Measurements from ENCODE around the gene HK1.
A peak's percentile ranks its signal among the peaks of the same experiment; 100 is the strongest.

HK1 gene

DNA sequence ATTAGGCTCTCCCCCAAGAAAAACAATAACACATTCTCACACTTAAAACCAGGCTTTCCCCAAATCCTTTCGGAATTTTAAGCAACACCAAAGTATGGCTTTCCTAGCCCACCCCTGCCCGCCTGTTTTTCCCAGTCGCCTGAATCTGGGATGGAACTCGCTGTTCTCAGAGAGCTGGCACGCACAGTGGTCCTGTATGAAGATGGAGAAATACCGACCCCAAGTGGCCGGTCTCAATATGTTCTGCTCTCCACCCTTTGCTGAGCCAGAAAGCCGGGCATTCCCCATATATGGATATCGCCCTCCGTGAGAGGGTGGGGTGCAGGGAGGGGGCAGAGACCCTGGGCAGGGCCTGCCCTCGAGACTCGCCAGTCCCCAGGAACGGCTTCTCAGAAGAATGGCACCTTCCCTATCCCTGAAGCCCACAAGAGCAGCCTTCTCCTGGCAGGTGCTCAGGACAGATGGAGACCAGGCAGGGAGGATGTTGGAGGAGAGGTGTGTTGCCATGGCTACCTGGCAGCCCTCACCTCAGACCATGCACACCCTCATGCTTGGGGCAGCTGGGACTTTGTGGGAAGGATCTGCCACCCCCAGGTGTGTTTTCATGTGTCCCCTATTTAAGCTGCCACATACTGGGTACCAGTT, 135.0 kb downstream of the HK1 start:
- DNase-seq (ENCODE audit: low spot score in 2 of 2) (peak in 1 of 2 donors; percentile 31), ATAC-seq (ENCODE audit: low read depth) (no peak)
- H3K27me3 Mint-ChIP-seq: peaks cover 5% of the 10 kb centered on the region
- no peaks in the 10 kb centered on the region for H3K9me3 Mint-ChIP-seq
- H3K36me3 Mint-ChIP-seq: no peaks in the 10 kb centered on the region
- H3K4me3 Mint-ChIP-seq: no peak overlapping the region
- H3K27ac Mint-ChIP-seq: no peak overlapping the region
- peaks cover 11% of the 10 kb centered on the region for H3K4me1 Mint-ChIP-seq

DNA sequence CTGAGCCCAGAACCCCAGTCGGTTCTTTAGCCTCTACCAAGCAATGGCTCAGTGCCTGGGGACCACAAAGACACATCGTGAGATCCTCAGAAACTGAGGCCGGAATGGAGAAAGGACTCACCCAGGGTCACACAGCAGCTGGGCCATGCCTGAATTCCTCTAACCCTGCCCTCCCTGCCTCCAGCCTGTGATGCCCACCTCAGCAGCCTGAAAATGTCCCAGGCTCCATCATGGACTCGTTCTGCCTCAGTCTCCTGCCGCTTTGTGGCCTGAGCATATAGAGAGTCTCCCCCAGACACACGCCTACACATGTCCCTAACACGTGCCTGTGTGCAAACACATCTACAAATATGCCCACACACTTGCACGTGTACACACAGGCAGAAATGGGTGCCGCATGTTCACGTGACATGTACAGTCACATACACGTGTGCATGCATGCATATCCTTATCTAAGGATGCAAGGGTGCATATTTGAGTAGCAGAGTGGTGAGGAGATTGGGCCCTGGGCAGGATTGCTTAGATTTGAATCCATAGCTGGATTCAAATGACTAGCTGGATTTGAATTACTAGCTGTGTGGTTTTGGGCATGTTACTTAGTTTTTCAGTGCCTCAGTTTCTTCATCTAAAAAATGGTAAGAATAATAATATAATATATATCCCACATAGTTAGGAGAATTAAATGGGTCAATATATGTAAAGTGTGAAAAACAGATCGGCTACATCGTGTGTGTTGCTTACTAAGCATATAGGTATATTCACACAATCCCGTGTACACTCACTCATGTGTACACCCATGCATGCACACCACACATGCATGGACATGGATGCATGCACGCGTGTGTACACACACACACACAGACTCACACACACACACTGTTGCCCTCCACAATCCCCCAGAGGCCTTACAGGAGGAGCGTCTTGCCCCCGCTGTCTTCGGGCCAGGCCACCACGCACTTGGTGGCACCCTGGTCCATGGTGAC, 136.0 kb downstream of the HK1 start:
- H3K27me3 Mint-ChIP-seq: peaks cover 6% of the 10 kb centered on the region
- H3K36me3 Mint-ChIP-seq: no peaks in the 10 kb centered on the region
- no peaks in the 10 kb centered on the region for H3K9me3 Mint-ChIP-seq
- H3K4me1 Mint-ChIP-seq: peaks cover 9% of the 10 kb centered on the region
- no peak overlapping the region for H3K27ac Mint-ChIP-seq
- no peak overlapping the region for H3K4me3 Mint-ChIP-seq
- DNase-seq (ENCODE audit: low spot score in 2 of 2) (no peak), ATAC-seq (ENCODE audit: low read depth) (no peak)

DNA sequence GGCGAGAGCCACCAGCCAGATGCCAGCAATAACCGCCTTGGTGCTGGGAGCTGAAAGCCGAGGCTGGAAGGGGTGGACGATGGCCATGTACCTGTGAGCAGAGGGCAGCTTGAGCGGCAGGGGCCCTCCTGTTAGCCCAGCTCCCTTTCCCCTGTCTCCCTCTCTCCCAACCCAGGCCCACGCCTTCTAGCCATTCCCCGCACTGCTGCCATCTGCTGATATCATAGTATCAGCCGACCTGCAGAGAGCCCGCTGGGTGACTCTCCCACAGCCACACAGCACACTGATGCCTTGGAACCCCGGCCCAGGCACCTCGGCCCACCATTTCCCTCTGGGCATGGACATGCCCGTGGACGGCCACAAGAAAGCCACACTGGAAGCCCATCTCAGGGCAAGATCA, 136.8 kb downstream of the HK1 start:
- no peaks in the 10 kb centered on the region for H3K36me3 Mint-ChIP-seq
- no peaks in the 10 kb centered on the region for H3K9me3 Mint-ChIP-seq
- H3K4me3 Mint-ChIP-seq: no peak overlapping the region
- no peak overlapping the region for H3K27ac Mint-ChIP-seq
- no peak for ATAC-seq (ENCODE audit: low read depth)
- DNase-seq (ENCODE audit: low spot score in 2 of 2): no peak
- peaks cover 9% of the 10 kb centered on the region for H3K27me3 Mint-ChIP-seq
- H3K4me1 Mint-ChIP-seq: peaks cover 6% of the 10 kb centered on the region

DNA sequence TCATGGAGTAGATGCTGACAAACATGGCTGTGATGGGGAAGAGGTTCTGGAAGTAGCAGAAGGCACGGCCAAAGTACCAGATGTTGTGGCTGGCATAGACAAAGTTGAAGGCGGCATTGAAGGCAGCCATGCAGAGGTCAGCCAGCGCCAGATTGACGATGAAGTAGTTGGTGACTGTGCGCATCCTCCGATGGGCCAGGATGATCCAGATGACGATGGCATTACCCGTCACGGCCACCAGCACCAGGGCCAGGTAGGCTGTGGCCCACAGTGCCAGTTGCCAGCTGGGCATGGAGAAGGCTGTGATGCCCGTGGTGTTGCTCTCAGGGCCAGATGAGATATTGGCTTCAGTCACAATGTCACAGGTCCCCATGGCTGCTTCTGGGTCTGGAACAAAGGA, 137.7 kb downstream of the HK1 start:
- DNase-seq (ENCODE audit: low spot score in 2 of 2) (no peak), ATAC-seq (ENCODE audit: low read depth) (no peak)
- Mint-ChIP-seq H3K9me3 (no peaks in the 10 kb centered on the region), H3K27ac (no peak overlapping the region), H3K36me3 (no peaks in the 10 kb centered on the region), H3K4me3 (no peak overlapping the region), H3K27me3 (peaks cover 9% of the 10 kb centered on the region), H3K4me1 (peaks cover 2% of the 10 kb centered on the region)

DNA sequence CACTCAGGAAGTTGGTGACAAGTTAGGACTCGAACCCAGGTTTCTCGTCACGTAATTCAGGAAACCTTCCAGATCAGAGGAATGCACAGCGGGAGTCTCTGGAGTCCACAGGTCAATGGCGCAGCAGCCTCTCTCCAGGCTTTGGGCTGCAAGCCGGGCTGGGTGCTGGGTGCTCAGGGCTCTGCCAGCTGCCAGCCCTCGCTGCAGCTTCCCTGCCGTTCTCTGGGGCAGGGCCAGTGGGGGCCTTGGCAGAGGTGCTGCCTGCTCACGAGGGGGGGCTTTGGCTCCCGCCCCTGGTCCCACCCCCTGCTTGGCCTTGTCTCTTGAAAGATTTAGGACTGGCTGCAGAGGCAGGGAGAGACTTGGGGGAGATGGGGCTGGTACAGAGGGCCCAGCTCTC, 138.4 kb downstream of the HK1 start, which contains the start of gene TACR2:
Gene TACR2 (minus strand): TSS at position 224 of the 400 bp plus-strand sequence. CDS start 595 bp downstream, outside the sequence.
- H3K4me3 Mint-ChIP-seq: no peak within 1 kb of the TSS
- no peaks in the 10 kb centered on the region for H3K36me3 Mint-ChIP-seq
- H3K4me1 Mint-ChIP-seq: peaks cover 2% of the 10 kb centered on the region
- no peaks in the 10 kb centered on the region for H3K9me3 Mint-ChIP-seq
- no peak for ATAC-seq (ENCODE audit: low read depth)
- no peak for DNase-seq (ENCODE audit: low spot score in 2 of 2)
- no peak within 1 kb of the TSS for H3K27ac Mint-ChIP-seq
- H3K27me3 Mint-ChIP-seq: peaks cover 9% of the 10 kb centered on the region

DNA sequence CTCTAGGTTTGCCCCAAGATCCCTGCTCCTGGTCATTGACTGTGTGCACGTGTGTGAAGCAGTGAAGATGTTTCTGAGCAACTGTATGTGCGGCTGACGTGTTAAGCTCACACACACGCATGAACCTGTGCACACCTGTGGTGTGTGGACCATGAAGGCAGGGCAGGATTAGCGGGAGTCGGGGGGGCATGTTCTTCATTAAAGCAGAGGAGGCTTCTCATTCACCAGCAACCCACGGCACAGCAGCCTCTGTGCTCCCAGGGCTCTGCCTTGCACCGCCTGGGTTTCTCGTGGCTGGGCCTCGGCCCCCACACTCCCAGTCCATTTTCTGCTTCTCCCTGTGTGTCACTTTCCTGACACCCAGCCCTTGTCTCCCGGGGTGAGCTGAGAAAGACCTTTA, 139.2 kb downstream of the HK1 start:
- peaks cover 2% of the 10 kb centered on the region for H3K4me1 Mint-ChIP-seq
- DNase-seq (ENCODE audit: low spot score in 2 of 2) (no peak), ATAC-seq (ENCODE audit: low read depth) (no peak)
- no peak overlapping the region for H3K27ac Mint-ChIP-seq
- H3K9me3 Mint-ChIP-seq: no peaks in the 10 kb centered on the region
- H3K27me3 Mint-ChIP-seq: peaks cover 9% of the 10 kb centered on the region
- no peak overlapping the region for H3K4me3 Mint-ChIP-seq
- H3K36me3 Mint-ChIP-seq: no peaks in the 10 kb centered on the region

DNA sequence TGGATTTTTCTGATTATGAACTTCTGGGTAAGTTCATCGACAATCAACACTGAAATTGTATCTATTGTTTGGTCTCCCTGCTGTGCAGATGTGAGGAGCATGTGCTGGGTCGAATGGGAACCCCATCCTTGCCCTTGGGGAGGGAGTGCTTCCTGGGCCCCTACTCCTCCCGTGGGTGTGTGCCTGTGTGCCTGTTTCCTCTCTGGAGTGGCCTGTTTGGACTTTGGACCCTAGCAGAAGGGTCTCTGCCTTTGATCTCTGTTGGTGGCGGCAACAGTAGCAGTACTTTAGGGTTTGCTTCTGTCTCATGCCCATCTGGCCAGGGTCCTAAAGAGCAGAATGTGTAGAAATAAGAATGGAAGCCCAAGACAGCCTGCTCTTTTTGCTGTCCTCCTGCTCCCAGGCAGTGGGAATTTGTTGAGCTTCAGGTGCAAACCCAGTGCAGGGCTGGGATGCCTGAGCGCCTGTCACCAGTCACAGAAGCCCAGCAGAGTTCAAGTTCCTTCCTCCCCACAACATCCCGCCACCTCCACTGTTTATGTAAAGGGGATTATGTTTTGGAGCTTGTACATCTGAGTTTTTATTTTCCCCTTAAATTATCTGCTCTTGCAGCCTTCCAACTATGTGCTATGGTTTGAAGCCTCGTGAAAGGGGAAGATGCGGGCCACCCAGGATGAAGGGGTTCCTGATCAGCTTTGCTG, 139.9 kb downstream of the HK1 start:
- no peak overlapping the region for H3K27ac Mint-ChIP-seq
- no peaks in the 10 kb centered on the region for H3K36me3 Mint-ChIP-seq
- H3K4me3 Mint-ChIP-seq: no peak overlapping the region
- DNase-seq (ENCODE audit: low spot score in 2 of 2) (no peak), ATAC-seq (ENCODE audit: low read depth) (no peak)
- peaks cover under 1% of the 10 kb centered on the region for H3K4me1 Mint-ChIP-seq
- no peaks in the 10 kb centered on the region for H3K9me3 Mint-ChIP-seq
- peaks cover 9% of the 10 kb centered on the region for H3K27me3 Mint-ChIP-seq

DNA sequence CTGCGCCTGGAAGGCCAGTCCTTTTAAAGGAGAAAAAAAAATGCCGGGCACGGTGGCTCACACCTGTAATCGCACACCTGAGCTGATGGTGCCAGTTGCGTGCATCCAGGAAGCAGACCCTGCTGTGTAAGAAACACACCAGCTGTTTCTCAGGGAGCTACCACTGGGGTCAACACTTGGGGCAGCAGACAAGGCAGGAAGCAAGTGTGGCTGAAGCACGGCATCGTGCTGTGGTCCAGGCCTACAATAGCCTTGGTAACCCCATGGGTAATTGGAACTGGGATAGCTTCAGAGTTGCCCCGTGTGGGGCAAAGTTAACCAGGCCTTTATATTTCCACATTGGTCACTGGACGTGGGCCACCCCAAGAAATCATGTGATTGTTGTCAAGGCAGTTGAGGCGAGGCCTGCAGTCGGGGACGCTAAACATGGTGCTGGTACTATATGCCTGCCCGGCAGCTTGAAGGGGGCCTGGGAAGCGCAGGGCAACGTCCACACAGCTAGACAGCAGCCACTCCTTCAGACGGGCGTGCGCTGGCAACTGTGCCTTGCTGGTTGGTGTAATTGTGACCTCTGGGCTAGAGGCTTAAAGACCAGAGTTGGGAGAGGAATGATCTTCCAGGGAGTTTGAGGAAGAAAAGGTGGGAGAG, 140.9 kb downstream of the HK1 start:
- DNase-seq (ENCODE audit: low spot score in 2 of 2): no peak
- Mint-ChIP-seq H3K27ac (no peak overlapping the region), H3K4me1 (peaks cover 5% of the 10 kb centered on the region), H3K4me3 (no peak overlapping the region), H3K9me3 (no peaks in the 10 kb centered on the region), H3K27me3 (peaks cover 9% of the 10 kb centered on the region), H3K36me3 (no peaks in the 10 kb centered on the region)
- no peak for ATAC-seq (ENCODE audit: low read depth)

DNA sequence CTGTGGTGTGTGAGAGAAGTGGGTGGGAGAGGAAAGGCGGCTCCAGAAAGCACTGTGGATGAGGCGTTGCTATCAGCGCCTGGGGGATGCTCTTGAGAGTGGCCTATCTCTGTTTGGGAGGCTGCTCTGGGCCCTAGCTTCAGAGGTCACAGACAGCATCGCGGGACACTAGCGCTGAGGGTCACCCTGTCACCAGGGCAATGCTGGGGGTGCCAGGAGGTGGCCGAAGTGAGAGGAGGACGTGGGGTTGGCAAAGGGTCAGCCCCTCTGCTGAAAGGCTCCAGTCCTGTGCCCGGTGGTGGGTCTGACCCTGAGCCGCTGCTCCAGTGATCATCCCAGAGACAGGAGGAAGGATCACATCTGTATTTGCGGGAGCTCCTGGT, 141.4 kb downstream of the HK1 start:
- DNase-seq (ENCODE audit: low spot score in 2 of 2) (no peak), ATAC-seq (ENCODE audit: low read depth) (no peak)
- Mint-ChIP-seq H3K4me1 (peaks cover 6% of the 10 kb centered on the region), H3K9me3 (no peaks in the 10 kb centered on the region), H3K27me3 (peaks cover 6% of the 10 kb centered on the region), H3K27ac (no peak overlapping the region), H3K36me3 (no peaks in the 10 kb centered on the region), H3K4me3 (no peak overlapping the region)

DNA sequence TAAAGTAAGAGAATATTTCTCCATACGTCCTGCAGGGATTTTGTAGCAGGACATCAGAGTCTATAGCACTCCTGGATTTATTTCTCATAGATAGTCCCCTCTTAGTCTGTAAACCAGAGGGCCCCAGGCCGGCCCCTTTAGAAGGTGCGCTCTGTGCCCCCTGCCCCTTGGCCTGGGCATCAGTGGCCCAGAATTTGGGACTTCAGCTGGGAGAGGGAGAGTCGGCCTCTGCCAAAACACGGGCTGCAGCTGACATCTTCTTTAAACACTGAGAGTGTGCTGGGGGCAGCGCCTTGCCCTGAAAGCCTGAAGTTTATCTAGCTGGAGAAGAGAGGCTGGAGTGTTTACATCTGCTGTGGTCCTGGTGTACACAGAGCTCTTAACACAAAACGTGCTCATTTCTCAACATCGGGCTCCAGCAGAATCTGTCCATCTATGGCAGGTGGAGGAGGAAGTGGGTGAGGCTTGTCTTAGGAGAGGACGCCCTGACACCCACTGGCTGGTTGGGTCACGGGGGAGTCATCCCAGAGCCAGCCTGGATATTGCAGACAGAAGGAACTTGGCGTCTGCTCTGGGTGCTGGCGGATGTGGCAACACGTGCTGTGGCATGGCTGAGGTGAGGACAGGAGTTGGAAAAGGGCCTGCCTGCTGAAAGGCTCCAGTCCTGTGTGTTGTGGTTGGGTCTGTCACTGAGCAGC, 143.5 kb downstream of the HK1 start:
- Mint-ChIP-seq H3K27me3 (peaks cover 6% of the 10 kb centered on the region), H3K27ac (no peak overlapping the region), H3K36me3 (no peaks in the 10 kb centered on the region), H3K4me3 (no peak overlapping the region), H3K9me3 (no peaks in the 10 kb centered on the region), H3K4me1 (peaks cover 9% of the 10 kb centered on the region)
- DNase-seq (ENCODE audit: low spot score in 2 of 2) (no peak), ATAC-seq (ENCODE audit: low read depth) (no peak)

DNA sequence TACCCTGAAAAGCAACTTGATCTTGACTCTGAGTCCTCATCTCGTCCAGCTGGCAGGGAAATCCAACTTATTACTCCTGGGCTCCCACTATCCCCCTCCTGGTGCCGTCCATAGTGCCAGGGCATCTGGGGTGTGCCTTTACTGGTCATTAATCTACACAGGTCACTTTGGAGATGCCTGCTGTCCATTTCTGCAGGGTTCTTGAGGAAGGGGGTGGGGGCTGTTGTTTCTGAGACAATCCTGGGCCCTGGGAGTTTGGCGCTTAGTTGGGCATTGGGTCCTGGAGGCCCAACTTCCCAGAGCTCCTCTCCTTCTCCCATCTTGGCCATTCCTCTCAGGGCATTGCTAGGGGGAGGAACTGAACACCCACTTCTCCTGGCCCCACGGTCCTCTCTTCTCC, 144.4 kb downstream of the HK1 start:
- no peak overlapping the region for H3K4me3 Mint-ChIP-seq
- no peak overlapping the region for H3K27ac Mint-ChIP-seq
- peaks cover 6% of the 10 kb centered on the region for H3K27me3 Mint-ChIP-seq
- H3K4me1 Mint-ChIP-seq: peaks cover 9% of the 10 kb centered on the region
- ATAC-seq (ENCODE audit: low read depth): no peak
- DNase-seq (ENCODE audit: low spot score in 2 of 2): no peak
- no peaks in the 10 kb centered on the region for H3K9me3 Mint-ChIP-seq
- no peaks in the 10 kb centered on the region for H3K36me3 Mint-ChIP-seq

DNA sequence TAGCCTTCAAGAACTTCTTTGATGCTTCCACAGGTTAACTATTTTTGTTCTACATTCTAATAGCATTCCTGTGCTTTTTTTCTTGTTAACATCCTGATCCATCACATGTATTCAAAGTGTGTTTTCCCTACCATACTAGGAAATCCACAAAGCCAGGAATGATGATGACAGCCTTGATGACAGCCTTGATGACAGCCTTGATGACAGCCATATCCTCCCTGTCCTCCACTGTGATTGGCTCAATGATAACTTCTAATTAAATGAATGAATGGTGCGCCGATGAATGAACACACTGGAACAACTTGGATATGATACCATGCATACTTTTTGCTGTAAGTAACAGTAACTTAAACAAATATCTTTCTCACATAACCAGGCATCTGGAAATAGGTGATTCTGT, 146.7 kb downstream of the HK1 start:
- no peak for ATAC-seq (ENCODE audit: low read depth)
- Mint-ChIP-seq H3K36me3 (no peaks in the 10 kb centered on the region), H3K27ac (no peak overlapping the region), H3K27me3 (peaks cover 3% of the 10 kb centered on the region), H3K9me3 (no peaks in the 10 kb centered on the region), H3K4me3 (no peak overlapping the region), H3K4me1 (peaks cover 9% of the 10 kb centered on the region)
- DNase-seq (ENCODE audit: low spot score in 2 of 2): no peak

DNA sequence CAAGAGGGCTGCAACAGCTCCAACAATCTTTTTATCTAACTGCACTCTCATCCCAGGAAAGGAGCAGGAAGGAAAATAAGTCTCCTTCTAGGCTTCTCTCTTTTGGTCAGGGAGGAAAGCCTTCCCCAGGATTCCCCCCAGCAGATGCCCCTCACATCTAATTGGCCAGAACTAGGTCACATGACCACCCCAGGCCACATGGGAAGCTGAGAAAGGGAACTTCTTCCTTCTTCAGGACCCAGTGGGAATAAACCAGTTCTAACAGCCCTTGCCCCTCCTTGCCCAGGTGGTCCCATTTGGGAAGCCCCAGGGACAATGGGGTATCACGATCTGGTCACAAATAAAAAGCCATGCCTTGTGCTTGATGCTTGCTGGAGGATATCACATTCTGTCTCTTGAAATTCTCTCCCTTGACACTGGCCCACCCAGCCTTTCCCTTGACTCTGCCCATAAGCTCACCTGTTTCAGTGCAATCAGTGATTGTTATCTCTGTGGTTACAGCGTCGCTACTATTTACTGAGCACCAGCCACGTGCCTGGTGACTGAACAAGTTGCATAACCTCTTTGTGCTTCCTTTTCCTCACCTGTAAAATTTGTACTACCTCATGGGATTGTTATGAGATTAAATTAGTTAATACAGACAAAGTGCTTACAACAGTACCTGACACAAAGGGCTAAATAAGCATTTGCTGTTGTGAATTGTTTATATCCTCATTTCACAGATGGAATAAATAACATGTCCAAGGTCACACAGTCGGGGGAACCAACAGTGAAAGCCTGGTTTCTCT, 147.4 kb downstream of the HK1 start:
- no peaks in the 10 kb centered on the region for H3K9me3 Mint-ChIP-seq
- peaks cover 9% of the 10 kb centered on the region for H3K4me1 Mint-ChIP-seq
- ATAC-seq (ENCODE audit: low read depth): peak; percentile 39

More for the DNA sequence above, 147.4 kb downstream of the HK1 start:
- no peak overlapping the region for H3K4me3 Mint-ChIP-seq
- H3K27ac Mint-ChIP-seq: no peak overlapping the region
- no peaks in the 10 kb centered on the region for H3K36me3 Mint-ChIP-seq
- no peak for DNase-seq (ENCODE audit: low spot score in 2 of 2)
- peaks cover 3% of the 10 kb centered on the region for H3K27me3 Mint-ChIP-seq

Measured in memory B cell (primary cell).